GM19193 (cell line): Measurements from ENCODE around the gene LZTFL1.

Experiments
- POLR2A ChIP-seq: IDR thresholded peaks from 4 replicates; pipeline ENCODE4 v1.6.1; 2011; ENCODE audit not compliant: insufficient read depth, insufficient read length; ENCODE audit errors: extremely low read depth

The LZTFL1 gene

GRCh38 chr3:45841757-45842491 lies at the start of gene LZTFL1:
Gene LZTFL1 (minus strand): TSS chr3:45842119. CDS start chr3:45841991, 128 bp downstream.
- peak; percentile 52 for TF ChIP-seq POLR2A

GRCh38 chr3:45890405-45890804 lies 48.5 kb upstream of the LZTFL1 start:
- no peak for TF ChIP-seq POLR2A

GRCh38 chr3:45889337-45889736 lies 47.4 kb upstream of the LZTFL1 start:
- no peak for TF ChIP-seq POLR2A

- no peak for TF ChIP-seq POLR2A
Observed at GRCh38 chr3:45887759-45888511, 46.0 kb upstream of the LZTFL1 start.

- no peak for TF ChIP-seq POLR2A
Observed at GRCh38 chr3:45887285-45887684, 45.4 kb upstream of the LZTFL1 start.

GRCh38 chr3:45885979-45886705 lies 44.2 kb upstream of the LZTFL1 start, which contains the start of gene CCR9:
Gene CCR9 (plus strand): TSS chr3:45886543. CDS start chr3:45894934, 8,391 bp downstream.
- TF ChIP-seq POLR2A, result no peak

GRCh38 chr3:45884368-45885201 lies 42.7 kb upstream of the LZTFL1 start:
- TF ChIP-seq POLR2A, result no peak

GRCh38 chr3:45881078-45882022 lies 39.4 kb upstream of the LZTFL1 start:
- TF ChIP-seq POLR2A, result no peak

GRCh38 chr3:45880725-45881077 lies 38.8 kb upstream of the LZTFL1 start:
- no peak for TF ChIP-seq POLR2A

- TF ChIP-seq POLR2A, result no peak
Observed at GRCh38 chr3:45878124-45878523, 36.2 kb upstream of the LZTFL1 start.

GRCh38 chr3:45874677-45875346 lies 32.9 kb upstream of the LZTFL1 start:
- no peak for TF ChIP-seq POLR2A

- TF ChIP-seq POLR2A, result no peak
Observed at GRCh38 chr3:45873638-45874037, 31.7 kb upstream of the LZTFL1 start.

GRCh38 chr3:45873036-45873435 lies 31.1 kb upstream of the LZTFL1 start:
- TF ChIP-seq POLR2A, result no peak

GRCh38 chr3:45872569-45872968 lies 30.6 kb upstream of the LZTFL1 start:
- TF ChIP-seq POLR2A, result no peak

- no peak for TF ChIP-seq POLR2A
Observed at GRCh38 chr3:45871780-45872179, 29.9 kb upstream of the LZTFL1 start.
